ENCODE results near the gene MAGI2. TPM values are rescaled to one million over a fixed set of nuclear protein-coding genes. Genes with fewer than 3 reads are reported as not detected.

The MAGI2 gene
- total RNA-seq, 1 donor from 2014 or later = 11.4 TPM

- no peaks in the 10 kb centered on the region for H3K9me3 Mint-ChIP-seq (ENCODE audit: low read depth)
- H3K27me3 Mint-ChIP-seq = no peaks in the 10 kb centered on the region
- no peak for TF ChIP-seq CTCF (IDR thresholded peaks at IDR 0.05; ENCODE audit: unreplicated experiment)
- no peak overlapping the region for H3K4me3 Mint-ChIP-seq (ENCODE audit: low read depth)
- H3K27ac Mint-ChIP-seq = no peak overlapping the region
- no peak for DNase-seq (ENCODE audit: low spot score, unreplicated experiment)
- H3K36me3 Mint-ChIP-seq (ENCODE audit: insufficient read depth) = no peaks in the 10 kb centered on the region
- peaks cover 10% of the 10 kb centered on the region for H3K4me1 Mint-ChIP-seq (ENCODE audit: low read depth)
Measured at GRCh38 chr7:78124216-78124615, 1329.3 kb downstream of the MAGI2 start.

- no peak for DNase-seq (ENCODE audit: low spot score, unreplicated experiment)
- Mint-ChIP-seq H3K4me3 (ENCODE audit: low read depth) (no peak overlapping the region), H3K9me3 (ENCODE audit: low read depth) (no peaks in the 10 kb centered on the region)
Measured at GRCh38 chr7:78121888-78122287, 1331.6 kb downstream of the MAGI2 start.

GRCh38 chr7:78118470-78118869 lies 1335.0 kb downstream of the MAGI2 start:
- DNase-seq (ENCODE audit: low spot score, unreplicated experiment) = no peak
- peaks cover 3% of the 10 kb centered on the region for H3K4me1 Mint-ChIP-seq (ENCODE audit: low read depth)
- no peak overlapping the region for H3K27ac Mint-ChIP-seq
- H3K9me3 Mint-ChIP-seq (ENCODE audit: low read depth) = no peaks in the 10 kb centered on the region
- no peaks in the 10 kb centered on the region for H3K36me3 Mint-ChIP-seq (ENCODE audit: insufficient read depth)
- no peak overlapping the region for H3K4me3 Mint-ChIP-seq (ENCODE audit: low read depth)
- no peaks in the 10 kb centered on the region for H3K27me3 Mint-ChIP-seq
- no peak for TF ChIP-seq CTCF (IDR thresholded peaks at IDR 0.05; ENCODE audit: unreplicated experiment)

More at GRCh38 chr7:78121888-78122287, 1331.6 kb downstream of the MAGI2 start:
- Mint-ChIP-seq H3K36me3 (ENCODE audit: insufficient read depth) (no peaks in the 10 kb centered on the region), H3K27me3 (no peaks in the 10 kb centered on the region), H3K4me1 (ENCODE audit: low read depth) (peaks cover 10% of the 10 kb centered on the region), H3K27ac (no peak overlapping the region)
- TF ChIP-seq CTCF (IDR thresholded peaks at IDR 0.05; ENCODE audit: unreplicated experiment) = no peak

- Mint-ChIP-seq H3K4me3 (ENCODE audit: low read depth) (no peak overlapping the region), H3K9me3 (ENCODE audit: low read depth) (no peaks in the 10 kb centered on the region), H3K27ac (no peak overlapping the region), H3K36me3 (ENCODE audit: insufficient read depth) (no peaks in the 10 kb centered on the region), H3K27me3 (peaks cover 8% of the 10 kb centered on the region), H3K4me1 (ENCODE audit: low read depth) (peaks cover 10% of the 10 kb centered on the region)
- no peak for DNase-seq (ENCODE audit: low spot score, unreplicated experiment)
- no peak for TF ChIP-seq CTCF (IDR thresholded peaks at IDR 0.05; ENCODE audit: unreplicated experiment)
Measured at GRCh38 chr7:78115876-78116275, 1337.6 kb downstream of the MAGI2 start.

GRCh38 chr7:78114993-78115392 lies 1338.5 kb downstream of the MAGI2 start:
- no peak for TF ChIP-seq CTCF (IDR thresholded peaks at IDR 0.05; ENCODE audit: unreplicated experiment)
- Mint-ChIP-seq H3K4me1 (ENCODE audit: low read depth) (peaks cover 10% of the 10 kb centered on the region), H3K9me3 (ENCODE audit: low read depth) (no peaks in the 10 kb centered on the region), H3K4me3 (ENCODE audit: low read depth) (no peak overlapping the region), H3K27me3 (peaks cover 8% of the 10 kb centered on the region), H3K27ac (no peak overlapping the region), H3K36me3 (ENCODE audit: insufficient read depth) (no peaks in the 10 kb centered on the region)
- no peak for DNase-seq (ENCODE audit: low spot score, unreplicated experiment)
